NCI-H2227 treated with DMSO at 0.1 percent for 48 hours (cell line): ENCODE measurements around the gene MSRB2.
"Not testable (repeated sequence)": the region's sequence is repeated elsewhere in the genome, so short reads cannot be mapped to it uniquely, and the experiment has no call there.

Source experiments
- DNase-seq: peaks from one replicate; lab custom pipeline; 2025; lab: John Stamatoyannopoulos, UW

The MSRB2 gene

DNA sequence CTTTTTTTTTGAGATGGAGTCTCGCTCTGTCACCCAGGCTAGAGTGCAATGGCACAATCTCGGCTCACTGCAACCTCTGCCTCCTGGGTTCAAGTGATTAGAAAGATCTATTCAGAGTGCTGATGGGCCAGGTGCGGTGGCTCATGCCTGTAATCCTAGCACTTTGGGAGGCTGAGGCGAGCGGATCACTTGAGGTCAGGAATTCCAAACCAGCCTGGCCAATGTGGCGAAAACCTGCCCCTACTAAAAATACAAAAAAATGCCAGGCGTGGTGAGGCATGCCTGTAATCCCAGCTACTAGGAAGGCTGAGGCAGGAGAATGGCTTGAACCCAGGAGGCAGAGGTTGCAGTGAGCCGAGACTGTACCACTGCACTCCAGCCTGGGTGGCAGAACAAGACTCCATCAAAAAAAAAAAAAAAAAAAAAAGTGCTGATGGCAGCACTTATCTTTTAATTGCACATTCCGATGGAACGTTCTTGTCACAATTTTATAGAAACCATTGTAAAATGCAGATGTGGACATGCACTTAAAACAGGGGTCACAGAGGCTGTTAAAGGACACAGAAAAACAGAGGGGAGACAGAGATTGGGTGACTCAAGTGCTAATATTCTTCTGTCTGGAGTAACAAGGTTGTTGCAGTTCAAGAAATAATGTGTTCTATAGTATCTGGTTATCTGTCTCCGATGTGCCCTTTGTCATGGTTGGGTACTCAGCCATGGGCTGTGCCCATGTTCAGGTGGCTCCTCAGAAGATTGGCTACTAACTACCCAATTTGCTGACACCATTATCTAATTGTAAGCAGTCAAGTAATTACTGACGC is 25.1 kb upstream of the MSRB2 start:
- not testable (repeated sequence) for DNase-seq

GRCh38 chr10:23070913-23071218 is 24.5 kb upstream of the MSRB2 start:
- no peak for DNase-seq

GRCh38 chr10:23072593-23072992 is 22.8 kb upstream of the MSRB2 start:
- not testable (repeated sequence) for DNase-seq

GRCh38 chr10:23073527-23073926 is 21.9 kb upstream of the MSRB2 start:
- DNase-seq, result no peak

DNA sequence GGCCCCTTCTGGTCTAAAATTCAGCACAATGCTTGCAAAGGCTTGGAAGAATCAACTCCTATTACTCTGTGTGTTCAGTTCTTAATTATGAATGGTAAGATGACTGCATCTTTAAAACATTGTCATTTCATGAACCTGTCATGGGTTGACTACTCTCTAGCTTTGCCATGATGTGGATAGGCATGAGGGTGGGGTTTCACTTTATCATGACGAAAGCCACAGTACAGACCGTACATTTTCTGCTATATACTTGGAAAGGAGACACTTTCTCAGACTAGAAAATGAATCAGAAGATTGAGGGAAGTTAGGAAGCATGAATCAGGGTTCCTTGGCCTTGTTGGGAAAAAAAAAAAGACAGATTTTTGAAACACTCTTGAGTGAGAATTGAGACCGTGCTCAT is 19.7 kb upstream of the MSRB2 start:
- no peak for DNase-seq

GRCh38 chr10:23078114-23078513 is 17.3 kb upstream of the MSRB2 start:
- DNase-seq, result no peak

DNA sequence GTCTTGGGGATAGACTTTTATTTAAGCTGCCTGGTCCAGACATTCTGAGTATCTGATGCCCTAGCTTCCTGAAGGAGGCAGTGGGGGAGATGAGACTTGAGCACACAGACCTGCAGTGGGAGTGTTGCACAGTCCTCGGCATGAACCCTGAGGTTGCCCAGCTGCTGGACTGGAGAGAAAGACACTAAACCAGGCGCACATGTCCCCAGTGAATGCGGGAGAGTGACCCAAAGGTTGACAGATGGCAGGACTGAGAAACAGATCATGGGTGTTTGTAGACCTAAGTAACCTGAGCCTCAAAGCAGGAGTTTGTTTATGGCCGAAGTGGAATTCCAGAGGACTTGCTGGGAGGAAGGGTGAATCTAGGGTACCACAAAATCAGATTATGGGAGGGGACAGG is 15.7 kb upstream of the MSRB2 start:
- DNase-seq, result no peak

DNA sequence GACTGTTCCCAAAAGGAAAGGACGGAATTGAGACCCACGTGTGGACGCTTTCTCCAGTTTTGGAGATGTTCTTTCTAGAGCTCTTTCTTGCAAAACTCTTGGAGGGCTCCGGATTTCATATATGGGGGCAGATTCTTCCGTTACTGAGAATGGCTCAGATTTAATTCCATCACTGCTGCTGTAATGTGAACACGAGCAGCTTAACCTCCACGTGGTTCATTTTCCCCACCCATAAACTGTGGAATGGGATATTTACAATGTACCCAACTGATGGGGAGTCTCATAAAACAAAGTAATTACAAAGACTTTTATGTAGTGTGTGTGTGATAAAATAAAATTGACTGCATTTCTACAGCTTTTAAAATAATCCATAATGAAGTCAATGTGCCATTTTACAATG is 15.1 kb upstream of the MSRB2 start:
- no peak for DNase-seq

GRCh38 chr10:23081221-23081750 is 14.1 kb upstream of the MSRB2 start:
- no peak for DNase-seq

- DNase-seq, result no peak
Observed at GRCh38 chr10:23081891-23082290, 13.5 kb upstream of the MSRB2 start.

- DNase-seq, result no peak
Observed at GRCh38 chr10:23088609-23089008, 6.8 kb upstream of the MSRB2 start.

GRCh38 chr10:23094786-23095403 is 484 bp upstream of the MSRB2 start:
- no peak for DNase-seq

- no peak for DNase-seq
Observed at GRCh38 chr10:23095966-23096801, 805 bp downstream of the MSRB2 start.

GRCh38 chr10:23096802-23097549 is 1.6 kb downstream of the MSRB2 start:
- no peak for DNase-seq

DNA sequence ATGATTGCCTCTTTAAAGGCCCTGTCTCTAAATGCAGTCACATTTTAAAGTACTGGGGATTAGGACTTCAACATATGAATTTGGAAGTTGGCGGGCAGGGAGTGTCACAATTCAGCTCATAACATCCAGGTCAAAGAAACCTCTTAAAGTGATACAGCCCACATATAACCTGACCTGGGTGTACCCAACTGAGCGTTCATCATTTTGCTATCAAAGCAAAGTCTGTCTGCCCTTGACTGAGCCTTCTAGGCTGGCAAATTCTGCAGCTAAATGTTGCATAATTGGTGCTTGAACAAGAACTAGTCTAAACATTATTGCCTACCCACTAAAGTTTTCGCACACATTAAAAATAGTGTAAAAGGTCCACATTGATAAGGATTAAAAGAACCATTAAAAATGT is 3.7 kb downstream of the MSRB2 start:
- no peak for DNase-seq

GRCh38 chr10:23099816-23100215 is 4.4 kb downstream of the MSRB2 start:
- no peak for DNase-seq

GRCh38 chr10:23100331-23101030 is 5.1 kb downstream of the MSRB2 start:
- no peak for DNase-seq

GRCh38 chr10:23106331-23107072 is 11.1 kb downstream of the MSRB2 start:
- no peak for DNase-seq

DNA sequence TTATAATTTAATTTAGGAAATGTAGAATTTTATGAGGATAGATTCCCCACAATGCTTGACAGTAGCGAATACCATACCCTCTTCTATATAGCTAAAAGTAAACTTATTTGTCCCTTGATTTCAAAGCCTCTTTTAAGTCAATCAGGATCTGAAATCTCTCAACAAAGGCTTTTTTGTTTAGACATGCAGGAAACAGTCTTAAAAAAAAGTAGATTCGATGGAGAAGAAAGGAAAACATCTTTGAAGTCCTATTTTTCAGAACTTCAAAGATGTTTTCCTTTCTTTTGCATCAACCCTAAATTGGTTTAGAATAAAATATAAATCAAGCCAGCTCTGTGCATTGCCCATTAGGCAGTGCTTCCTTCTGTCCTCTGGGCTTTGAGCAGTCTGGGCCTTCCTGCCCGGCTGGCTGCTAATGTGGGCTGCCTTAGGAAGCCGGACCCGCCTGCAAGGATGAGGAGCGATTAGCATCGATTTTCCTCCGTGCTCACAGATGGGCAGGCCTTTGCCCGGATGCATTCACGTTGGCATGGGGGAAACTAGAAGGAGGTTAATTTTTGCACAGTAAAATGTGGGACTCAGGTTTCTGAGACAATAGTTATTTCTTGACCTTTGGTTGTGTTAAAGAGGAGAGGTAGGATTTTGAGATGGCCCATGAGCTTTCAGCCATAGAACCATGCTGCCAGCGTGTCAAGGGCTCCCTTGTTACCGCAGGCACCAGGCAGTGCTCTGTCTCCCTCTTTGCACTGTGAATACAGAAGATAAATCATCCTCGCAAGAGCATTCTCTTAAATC is 15.5 kb downstream of the MSRB2 start:
- DNase-seq, result peak; percentile 22
